ENCODE data around the gene ELMO2.

ELMO2 gene

GRCh38 chr20:46406200-46406985 lies at the start of gene ELMO2:
TSS of gene ELMO2 (minus strand) at chr20:46406615. CDS start at chr20:46394482, 12,133 bp downstream.
- in situ Hi-C loops (cut with MboI; ENCODE audit: low sequenced_read_pairs), result no loop called here

- in situ Hi-C loops (cut with MboI; ENCODE audit: low sequenced_read_pairs), result no loop called here
Observed at GRCh38 chr20:46455729-46456128, 49.3 kb upstream of the ELMO2 start.

- in situ Hi-C loops (cut with MboI; ENCODE audit: low sequenced_read_pairs), result no loop called here
Observed at GRCh38 chr20:46446851-46447250, 40.4 kb upstream of the ELMO2 start.

GRCh38 chr20:46439837-46440236 lies 33.4 kb upstream of the ELMO2 start:
- in situ Hi-C loops (cut with MboI; ENCODE audit: low sequenced_read_pairs), result no loop called here

GRCh38 chr20:46438156-46438750 lies 31.8 kb upstream of the ELMO2 start:
- in situ Hi-C loops (cut with MboI; ENCODE audit: low sequenced_read_pairs), result no loop called here

GRCh38 chr20:46435146-46435545 lies 28.7 kb upstream of the ELMO2 start:
- in situ Hi-C loops (cut with MboI; ENCODE audit: low sequenced_read_pairs), result no loop called here

- in situ Hi-C loops (cut with MboI; ENCODE audit: low sequenced_read_pairs), result no loop called here
Observed at GRCh38 chr20:46434597-46434996, 28.2 kb upstream of the ELMO2 start.

- in situ Hi-C loops (cut with MboI; ENCODE audit: low sequenced_read_pairs), result no loop called here
Observed at GRCh38 chr20:46433051-46433450, 26.6 kb upstream of the ELMO2 start.

- in situ Hi-C loops (cut with MboI; ENCODE audit: low sequenced_read_pairs), result no loop called here
Observed at GRCh38 chr20:46430921-46431712, 24.7 kb upstream of the ELMO2 start.

- in situ Hi-C loops (cut with MboI; ENCODE audit: low sequenced_read_pairs), result no loop called here
Observed at GRCh38 chr20:46427384-46427783, 21.0 kb upstream of the ELMO2 start.

- in situ Hi-C loops (cut with MboI; ENCODE audit: low sequenced_read_pairs), result no loop called here
Observed at GRCh38 chr20:46423882-46424482, 17.6 kb upstream of the ELMO2 start.

- in situ Hi-C loops (cut with MboI; ENCODE audit: low sequenced_read_pairs), result no loop called here
Observed at GRCh38 chr20:46423342-46423741, 16.9 kb upstream of the ELMO2 start.

GRCh38 chr20:46420878-46421277 lies 14.5 kb upstream of the ELMO2 start:
- in situ Hi-C loops (cut with MboI; ENCODE audit: low sequenced_read_pairs), result no loop called here

- in situ Hi-C loops (cut with MboI; ENCODE audit: low sequenced_read_pairs), result no loop called here
Observed at GRCh38 chr20:46419882-46420281, 13.5 kb upstream of the ELMO2 start.

- in situ Hi-C loops (cut with MboI; ENCODE audit: low sequenced_read_pairs), result no loop called here
Observed at GRCh38 chr20:46416839-46417238, 10.4 kb upstream of the ELMO2 start.

- in situ Hi-C loops (cut with MboI; ENCODE audit: low sequenced_read_pairs), result no loop called here
Observed at GRCh38 chr20:46416421-46416820, 10.0 kb upstream of the ELMO2 start.

- in situ Hi-C loops (cut with MboI; ENCODE audit: low sequenced_read_pairs), result no loop called here
Observed at GRCh38 chr20:46415773-46416172, 9.4 kb upstream of the ELMO2 start.

GRCh38 chr20:46414608-46415007 lies 8.2 kb upstream of the ELMO2 start:
- in situ Hi-C loops (cut with MboI; ENCODE audit: low sequenced_read_pairs), result no loop called here

GRCh38 chr20:46411637-46412036 lies 5.2 kb upstream of the ELMO2 start:
- in situ Hi-C loops (cut with MboI; ENCODE audit: low sequenced_read_pairs), result no loop called here

- in situ Hi-C loops (cut with MboI; ENCODE audit: low sequenced_read_pairs), result no loop called here
Observed at GRCh38 chr20:46408281-46408731, 1.9 kb upstream of the ELMO2 start.

- in situ Hi-C loops (cut with MboI; ENCODE audit: low sequenced_read_pairs), result no loop called here
Observed at GRCh38 chr20:46407671-46407996, 1.2 kb upstream of the ELMO2 start.

All from HL-60/S4 treated with phorbol 12-myristate 13-acetate at 8.2 ng/mL for 4 days and 3 days (cell line).